CD4-positive, alpha-beta T cell treated with Interleukin-2 at 100 ng/mL for 4 hours (primary cell): ENCODE results near the gene CR1L.
"Not testable (repeated sequence)": the region's sequence is repeated elsewhere in the genome, so short reads cannot be mapped to it uniquely, and the experiment has no call there.

ENCODE experiments used
- DNase-seq: peaks from one replicate; pipeline ENCODE4 v3.0.0-alpha.2; 2020; ENCODE audit warnings: low spot score

The CR1L gene

DNA sequence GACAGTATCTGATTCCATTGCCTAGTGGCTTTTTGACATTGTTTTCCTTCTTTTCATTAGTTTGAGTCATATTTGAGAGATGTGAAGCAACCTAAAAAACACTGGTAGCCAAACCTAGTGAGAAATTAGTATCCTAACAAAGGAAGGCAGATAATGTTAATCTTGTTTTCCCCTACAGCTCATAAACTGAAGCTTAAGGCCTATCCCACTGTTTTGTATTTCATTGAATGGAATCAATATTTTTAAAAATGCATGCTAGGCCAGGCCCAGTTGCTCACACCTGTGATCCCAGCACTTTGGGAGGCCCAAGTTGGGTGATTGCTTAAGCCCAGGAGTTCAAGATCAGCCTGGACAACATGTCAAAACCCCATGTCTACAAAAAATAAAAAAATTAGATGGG is 1.2 kb downstream of the CR1L start:
- no peak for DNase-seq

DNA sequence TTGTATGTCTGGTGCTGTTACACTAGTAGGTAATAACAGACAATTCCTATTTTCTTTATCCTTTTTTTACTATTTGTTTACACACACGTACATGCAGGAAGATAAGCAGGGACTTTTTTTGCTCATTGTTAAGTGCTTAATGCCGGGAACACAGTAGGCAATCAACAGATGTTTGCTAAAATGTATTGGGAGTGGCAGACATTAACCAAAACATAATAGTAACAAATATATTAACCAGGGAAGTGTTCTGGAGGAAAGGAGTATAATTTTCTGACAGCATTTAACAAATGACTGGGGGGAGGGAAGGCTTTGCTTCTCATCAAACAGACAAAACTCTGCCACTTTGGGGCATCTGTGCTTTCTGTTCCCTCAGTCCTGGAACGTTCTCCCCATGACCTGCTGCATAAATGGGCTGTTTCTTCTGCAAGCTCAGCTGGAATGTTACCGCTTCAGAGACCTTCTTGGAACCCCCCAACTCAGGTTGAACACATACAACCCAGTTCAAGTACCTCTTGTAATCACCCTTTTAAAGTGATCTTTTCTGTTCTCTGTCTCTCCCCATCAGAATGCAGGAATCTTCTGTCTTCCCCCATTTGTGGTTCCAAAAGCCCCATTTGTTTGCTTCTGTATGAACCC is 2.1 kb downstream of the CR1L start:
- DNase-seq, result no peak

DNA sequence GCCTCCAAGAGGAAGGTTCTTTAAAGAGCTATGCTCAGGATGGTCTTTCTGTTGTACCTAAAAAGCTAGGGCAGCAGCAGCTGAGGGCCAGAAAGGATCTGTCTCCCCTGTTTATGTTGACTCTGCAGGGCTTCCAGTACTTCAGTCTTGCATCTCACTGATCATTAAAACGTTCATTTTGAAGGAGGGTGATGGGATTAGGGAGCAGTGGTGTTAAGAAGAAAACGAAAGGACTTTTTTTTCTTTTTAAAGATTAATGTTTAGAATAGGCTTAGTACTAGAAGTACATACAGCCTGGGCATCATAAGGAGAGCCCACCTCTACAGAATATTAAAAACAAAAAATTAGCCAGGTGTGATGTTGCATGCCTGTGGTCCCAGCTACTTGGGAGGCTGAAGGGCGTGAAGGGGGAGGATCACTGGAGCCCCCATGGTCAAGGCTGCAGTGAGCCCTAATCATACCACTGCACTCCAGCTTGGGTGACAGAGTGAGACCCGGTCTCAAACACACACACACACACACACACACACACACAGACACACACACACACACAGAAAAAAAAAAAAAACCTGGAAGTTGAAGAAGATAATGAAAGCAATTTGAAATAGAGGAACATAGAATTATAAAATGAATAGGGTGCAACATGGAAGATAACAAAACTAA is 2.9 kb downstream of the CR1L start:
- DNase-seq, result no peak

DNA sequence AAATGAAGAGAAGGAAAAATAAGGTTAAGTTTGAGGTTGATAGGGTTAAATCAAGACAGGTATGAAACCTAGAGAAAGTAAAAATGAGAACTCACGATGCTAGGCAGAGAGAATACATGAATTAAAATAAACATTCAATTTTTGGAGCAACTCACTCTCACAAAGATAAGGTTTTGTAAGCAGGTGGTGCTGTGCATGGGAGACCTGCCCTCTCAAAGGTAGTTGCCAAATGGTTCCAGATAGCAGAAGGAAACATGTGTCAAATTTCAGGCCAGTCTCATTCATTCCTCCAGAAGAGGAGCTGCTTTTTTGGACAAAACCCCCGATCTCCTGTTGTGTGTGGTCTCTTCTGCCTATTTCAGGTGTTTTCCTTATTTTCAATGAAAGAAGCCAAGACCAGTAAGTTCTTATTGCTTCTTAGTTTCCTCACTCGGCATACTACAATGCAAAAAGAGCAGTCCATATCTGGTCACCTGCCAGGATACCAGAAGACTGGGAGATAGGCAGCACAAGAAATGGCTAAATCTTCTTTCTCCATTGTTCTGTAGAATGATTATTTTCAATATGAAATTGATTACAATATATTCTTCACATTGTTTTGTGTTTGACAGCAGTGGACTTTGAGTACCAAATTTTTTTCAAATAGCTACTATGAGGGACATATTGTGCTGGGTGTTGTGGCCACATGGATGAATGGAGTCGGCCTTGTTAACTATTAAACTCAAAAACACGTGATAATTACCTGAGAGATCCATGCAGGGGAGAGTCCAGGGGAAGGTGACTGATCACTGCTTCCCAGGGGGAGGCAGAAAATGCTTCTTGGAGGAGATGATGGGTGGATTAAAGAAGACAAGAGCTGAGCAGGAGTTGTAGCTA is 3.6 kb downstream of the CR1L start:
- no peak for DNase-seq

DNA sequence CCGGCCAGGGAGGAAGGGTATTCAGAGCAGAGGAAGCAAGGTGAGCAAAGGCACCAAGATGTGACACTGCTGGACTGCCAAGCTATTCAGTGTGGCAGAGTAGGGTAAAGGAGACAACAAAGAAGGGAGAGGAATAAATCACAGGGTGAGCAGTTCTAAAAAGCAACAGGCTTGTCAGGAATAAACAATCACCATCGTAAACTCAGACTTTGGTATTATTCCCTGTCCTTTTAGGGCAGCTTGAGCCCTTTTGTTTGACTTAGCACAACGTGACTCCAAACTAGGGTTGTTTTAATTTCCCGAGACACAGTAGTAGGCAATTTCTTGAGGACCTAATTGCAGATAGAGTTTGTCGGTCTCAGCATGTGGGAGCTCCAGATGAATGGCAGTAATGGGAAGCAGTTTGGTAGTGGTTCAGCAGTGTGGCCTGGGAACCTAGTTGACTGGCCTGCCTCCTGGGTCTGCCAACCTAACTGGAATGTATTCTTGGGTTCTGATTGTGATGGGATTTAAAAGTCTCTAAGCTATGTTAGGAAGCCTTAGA is 4.3 kb downstream of the CR1L start:
- no peak for DNase-seq

DNA sequence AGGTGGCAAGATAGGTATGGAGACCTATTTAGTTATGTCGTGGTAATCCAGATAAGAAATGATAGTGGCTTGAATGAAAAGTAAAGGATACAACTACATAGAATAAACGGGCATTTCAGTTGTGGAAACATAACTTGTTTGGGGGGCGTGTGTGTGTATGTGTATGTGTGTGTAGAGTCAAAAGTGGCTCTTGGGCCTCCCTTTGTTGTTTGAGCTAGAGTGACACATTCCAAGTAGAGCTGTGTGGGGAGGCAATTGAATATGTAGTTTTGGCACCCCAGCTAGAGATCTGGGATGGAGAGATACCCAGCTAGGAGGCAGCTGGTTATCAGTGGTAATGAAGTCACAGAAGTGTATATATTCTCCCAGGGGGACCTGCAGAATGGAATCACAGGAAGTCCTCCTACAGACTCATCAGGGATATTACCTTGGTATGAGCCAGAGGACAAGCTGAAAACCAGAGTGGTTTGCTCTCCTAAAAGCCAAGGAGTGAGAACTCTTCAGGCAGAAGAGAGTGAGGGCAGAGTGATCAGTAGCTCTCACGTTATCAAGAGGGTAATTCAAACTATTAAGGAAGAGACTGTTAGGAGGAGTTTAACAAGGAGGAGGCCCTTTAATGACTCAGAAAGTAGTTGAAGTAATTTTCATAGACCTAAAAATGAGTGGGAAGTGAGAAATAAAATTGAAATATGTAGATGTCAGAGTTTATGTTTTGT is 5.1 kb downstream of the CR1L start:
- DNase-seq, result no peak

DNA sequence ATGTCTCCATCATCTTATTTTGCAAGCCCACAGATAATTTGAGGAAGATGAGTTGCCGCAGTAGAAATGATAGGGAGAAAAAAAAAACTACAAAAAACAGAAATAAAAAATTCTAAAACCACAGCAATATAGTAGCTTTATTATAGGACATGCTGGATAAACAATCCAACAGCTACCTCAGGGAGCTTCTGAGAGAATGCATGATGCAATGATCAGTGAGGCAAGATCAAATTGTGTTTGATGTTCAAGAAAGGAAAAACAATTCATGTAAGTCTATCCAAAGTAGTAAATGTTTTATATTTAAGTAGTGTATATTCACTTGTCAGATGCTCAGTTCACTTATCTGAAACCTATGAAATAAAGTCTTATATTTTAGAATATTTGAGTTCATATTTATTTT is 6.7 kb downstream of the CR1L start:
- DNase-seq, result no peak

DNA sequence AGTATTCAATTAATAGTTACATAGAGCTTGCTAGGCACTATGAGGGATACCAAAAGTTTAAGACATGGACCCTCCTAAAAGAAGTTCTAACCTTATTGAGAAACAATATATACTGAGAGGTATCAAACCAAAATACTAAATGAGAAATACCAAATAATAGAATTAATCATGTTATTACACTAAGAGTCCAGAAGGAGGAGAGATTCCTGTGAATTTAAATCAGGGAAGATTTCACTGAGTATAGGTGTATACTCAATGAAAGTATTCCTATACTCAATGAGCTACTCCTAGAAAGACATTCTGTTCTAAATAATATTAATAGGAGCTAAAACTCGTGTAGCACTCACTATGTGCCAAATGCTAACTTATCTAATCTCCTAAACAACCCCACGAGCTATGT is 9.4 kb downstream of the CR1L start:
- no peak for DNase-seq

DNA sequence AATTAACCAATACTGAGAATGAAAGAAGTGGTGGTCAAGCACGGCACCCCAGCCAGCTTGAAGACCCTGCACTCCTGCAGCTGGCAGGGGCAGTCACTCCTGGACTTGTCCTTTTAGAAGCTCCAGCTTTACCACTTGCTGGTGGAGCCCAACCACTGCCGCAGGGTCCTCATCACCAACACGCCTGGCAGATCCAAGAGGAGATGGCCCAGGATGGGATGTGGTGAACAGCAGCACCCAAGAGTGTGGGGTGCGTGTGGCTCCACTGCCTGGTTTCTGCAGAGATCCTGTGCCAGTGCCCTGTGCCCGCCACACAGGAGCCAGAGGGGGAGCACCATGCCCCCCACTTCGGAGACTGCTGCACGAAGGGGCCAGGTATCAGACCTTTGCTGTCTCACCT is 13.5 kb downstream of the CR1L start:
- no peak for DNase-seq

DNA sequence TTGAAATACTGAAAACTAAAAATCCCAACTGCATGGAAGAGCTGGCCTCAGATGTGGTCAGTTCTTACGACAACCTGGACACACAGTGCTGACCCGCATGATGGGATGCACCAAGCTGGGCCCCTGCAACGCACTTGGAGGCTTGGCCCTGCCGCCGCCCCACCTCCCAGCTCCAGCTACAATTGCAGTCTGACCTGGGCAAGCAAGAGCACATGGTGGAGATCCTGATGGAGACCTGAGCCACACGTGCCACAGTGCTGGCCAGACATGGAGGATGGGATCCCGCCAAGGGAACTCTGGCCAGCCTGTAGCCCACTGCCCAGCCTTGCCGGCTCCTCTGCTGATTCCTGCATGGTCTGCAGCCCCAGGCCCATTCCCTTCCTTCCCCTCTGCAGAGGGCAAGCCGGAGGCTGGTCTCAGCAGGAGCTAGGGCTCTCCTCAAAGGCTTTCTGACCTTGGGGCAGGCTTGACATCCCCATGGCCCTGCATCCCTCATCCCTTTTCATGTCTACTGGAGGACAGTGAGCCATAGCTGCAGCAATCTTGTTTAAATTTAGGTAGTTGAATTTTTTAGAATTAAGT is 14.1 kb downstream of the CR1L start:
- DNase-seq, result no peak

DNA sequence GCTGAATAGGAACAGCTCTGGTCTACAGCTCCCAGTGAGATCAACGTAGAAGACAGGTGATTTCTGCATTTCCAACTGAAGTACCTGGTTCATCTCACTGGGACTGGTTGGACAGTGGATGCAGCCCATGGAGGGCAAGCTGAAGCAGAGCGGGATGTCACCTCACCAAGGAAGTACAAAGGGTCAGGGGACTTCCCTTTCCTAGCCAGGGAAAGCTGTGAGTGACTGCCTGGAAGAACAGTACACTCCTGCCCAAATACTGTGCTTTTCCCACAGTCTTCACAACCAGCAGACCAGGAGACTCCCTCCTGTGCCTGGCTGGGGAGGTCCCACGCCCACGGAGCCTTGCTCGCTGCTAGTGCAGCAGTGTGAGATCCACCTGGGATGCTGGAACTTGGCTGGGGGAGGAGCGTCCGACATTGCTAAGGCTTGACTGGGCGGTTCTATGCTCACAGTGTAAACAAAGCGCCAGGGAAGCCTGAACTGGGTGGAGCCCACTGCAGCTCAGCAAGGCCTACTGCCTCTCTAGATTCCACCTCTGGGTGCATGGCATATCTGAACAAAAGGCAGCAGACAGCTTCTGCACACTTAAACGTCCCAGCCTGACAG is 14.7 kb downstream of the CR1L start:
- no peak for DNase-seq

DNA sequence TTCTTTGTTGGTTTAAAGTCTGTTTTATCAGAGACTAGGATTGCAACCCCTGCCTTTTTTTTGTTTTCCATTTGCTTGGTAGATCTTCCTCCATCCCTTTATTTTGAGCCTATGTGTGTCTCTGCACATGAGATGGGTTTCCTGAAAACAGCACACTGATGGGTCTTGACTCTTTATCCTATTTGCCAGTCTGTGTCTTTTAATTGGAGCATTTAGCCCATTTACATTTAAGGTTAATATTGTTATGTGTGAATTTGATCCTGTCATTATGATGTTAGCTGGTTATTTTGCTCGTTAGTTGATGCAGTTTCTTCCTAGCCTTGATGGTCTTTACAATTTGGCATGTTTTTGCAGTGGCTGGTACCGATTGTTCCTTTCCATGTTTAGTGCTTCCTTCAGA is 16.5 kb downstream of the CR1L start:
- not testable (repeated sequence) for DNase-seq

DNA sequence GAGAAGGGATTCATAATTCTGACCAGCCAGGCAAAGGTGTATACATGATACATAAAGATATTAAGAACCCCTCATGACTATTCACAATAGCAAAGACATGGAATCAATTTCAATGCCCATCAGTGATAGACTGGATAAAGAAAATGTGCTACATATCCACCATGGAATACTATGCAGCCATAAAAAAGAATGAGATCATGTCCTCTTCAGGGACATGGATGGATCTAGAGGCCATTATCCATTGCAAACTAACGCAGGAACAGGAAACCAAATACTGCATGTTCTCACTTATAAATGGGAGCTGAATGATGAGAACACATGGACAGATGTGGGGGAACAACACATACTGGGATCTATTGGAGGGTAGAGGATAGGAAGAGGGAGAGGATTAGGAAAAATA is 21.4 kb downstream of the CR1L start:
- no peak for DNase-seq

DNA sequence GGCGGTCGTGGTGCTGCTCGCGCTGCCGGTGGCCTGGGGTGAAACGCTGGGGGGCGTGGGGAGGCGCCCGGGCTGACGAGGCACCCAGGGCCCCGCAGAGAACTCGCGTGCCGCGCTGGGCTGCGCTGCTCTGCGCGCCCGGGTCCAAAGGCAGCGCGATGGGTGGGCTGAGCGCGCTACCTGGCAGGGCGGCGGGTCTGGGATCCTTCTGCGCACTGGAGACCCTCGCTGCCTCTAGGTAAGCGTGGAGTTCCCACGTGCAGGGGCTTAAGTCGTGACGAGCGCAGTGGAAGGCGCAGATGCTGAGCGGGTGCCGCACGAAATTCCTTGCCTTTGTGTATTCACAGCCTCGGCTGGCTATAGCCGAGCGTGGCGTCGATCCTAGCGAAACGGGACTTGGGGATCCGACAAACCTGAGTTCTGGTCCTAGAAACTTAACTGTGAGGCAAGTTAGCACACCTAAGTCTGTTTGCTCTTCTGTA is 24.6 kb downstream of the CR1L start:
- DNase-seq, result no peak

DNA sequence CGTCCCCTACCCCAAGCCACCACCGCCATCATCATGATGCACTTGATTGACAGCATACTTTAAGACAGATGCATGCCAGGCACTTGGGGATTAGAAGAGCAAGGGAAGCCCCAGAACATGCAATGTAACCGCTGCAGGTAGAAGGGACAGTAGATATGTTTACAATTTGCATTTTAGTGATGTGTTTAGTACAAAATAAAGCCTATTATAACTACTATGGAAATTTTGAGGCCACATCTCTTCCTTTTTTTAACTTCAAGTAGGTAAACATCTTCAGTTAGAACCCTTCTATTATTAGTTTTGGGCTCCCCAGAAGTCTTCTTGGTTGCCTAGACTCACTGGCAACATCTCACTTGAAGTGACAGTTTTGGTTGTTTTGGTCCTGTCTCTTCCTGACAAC is 25.3 kb downstream of the CR1L start:
- no peak for DNase-seq

DNA sequence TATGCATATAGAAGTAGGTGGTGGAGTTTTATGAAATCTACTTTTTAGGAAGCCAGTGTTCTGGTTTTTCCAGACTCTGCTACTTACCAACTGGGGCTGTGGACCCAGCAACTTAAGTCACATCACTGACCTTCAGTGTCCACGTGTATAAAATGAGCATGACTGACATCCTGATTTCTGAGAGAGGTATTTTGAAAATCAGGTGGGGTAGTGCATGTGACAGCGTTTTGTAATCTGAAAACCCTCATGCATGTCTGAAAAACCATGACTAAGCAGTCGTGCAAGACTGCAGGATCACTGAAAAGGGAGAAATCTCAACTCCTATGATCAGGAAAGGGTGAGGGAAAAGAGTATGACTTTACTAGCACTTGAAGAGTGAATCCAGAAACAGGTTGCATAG is 26.1 kb downstream of the CR1L start:
- DNase-seq, result no peak

DNA sequence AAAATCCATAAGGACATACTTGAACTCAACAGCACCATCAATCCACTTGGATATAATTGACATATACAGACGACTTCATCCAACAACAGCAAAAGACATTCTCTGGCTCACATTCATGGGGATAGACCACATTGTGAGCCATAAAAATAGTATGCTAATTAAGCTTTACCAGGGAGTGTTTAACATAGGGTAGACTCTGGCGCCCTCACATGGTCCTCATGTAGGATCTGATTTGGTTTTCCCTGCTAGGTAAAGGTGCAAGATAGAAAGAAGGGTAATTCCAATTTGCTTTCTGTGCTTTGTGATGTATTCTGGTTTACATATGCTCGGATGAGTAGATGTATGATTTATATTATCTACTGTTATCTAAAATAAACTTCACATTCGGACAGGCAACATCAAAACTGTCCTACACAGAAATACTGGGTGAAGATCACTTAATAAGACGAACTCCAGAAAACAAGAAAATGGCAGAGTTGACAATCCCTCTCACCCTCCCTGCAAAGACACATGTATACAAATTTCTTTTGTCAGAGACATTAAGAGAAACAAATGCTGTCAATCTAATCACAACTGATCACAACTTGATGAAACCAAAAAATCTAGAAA is 27.7 kb downstream of the CR1L start:
- DNase-seq, result no peak

DNA sequence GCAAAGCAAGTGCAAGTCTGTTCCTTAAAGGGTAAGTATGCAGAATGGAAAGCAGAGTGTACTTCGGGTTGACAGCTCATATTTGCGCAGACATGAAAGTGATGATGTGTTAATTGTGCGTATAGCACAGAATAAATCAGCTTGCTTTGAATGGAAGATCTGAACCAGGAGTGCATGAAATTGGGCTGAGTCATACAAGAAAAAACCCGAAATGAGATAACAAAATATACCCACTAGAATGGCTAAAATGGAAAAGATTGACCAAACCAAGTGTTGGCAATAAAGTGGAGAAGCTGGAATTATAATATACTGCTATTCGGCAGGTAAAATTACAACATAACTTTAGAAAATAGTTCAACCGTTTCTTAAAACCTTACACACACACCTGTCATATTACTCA is 28.5 kb downstream of the CR1L start:
- DNase-seq, result no peak

DNA sequence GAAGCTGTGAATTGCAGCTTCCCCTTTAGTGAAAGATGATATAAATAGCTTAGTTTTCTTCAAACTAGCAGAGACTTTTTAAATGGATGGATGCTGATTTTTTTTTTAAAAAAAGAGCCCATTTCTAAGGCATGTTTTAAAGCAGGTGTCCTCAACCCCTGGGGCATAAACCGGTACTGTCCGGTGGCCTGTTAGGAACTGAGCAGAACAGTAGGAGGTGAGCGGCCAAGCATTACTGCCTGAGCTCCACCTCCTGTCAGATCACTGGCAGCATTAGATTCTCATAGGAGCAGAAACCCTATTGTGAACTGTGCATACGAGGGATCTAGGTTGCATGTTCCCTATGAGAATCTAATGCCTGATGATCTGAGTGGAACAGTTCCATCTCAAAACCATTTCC is 31.2 kb downstream of the CR1L start:
- DNase-seq, result no peak

DNA sequence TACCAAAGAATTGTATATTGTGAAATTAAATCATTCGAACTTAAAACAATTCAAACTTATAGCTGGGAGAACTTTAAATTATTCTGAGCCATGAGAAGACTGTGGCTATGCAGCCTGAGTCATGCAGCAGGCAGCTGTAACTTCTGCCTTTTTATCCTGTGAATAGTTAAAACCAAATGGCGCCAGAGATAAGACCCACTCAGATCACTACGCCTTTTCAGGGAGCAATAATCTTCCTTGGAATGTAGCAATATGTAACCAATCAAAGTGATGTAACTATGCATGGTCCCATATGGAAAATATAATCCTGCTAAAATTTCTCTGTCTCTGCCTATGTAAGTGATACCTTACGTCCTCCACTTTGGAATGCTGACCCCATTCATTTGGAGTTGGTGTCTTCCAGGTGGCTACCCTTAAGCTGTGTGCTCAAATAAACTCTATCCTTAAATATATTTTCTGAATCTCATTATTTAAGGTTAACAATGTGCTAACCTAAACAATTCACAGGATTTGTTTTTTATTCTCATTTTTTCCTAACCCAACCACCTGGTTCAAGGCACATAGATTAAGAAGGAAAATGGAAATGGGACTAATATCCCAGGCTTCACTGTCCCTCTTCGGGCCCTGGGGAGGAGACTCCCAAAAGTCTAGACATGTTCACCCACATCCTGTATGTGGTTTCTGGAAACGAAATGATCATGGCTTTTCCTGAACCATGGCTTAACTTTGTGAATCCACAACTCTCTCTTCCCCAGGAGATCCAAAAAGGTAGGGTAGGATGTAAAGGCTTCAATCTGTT is 35.9 kb downstream of the CR1L start:
- DNase-seq, result not testable (repeated sequence)
